ENCODE results near the gene COL21A1.

Gene COL21A1

DNA sequence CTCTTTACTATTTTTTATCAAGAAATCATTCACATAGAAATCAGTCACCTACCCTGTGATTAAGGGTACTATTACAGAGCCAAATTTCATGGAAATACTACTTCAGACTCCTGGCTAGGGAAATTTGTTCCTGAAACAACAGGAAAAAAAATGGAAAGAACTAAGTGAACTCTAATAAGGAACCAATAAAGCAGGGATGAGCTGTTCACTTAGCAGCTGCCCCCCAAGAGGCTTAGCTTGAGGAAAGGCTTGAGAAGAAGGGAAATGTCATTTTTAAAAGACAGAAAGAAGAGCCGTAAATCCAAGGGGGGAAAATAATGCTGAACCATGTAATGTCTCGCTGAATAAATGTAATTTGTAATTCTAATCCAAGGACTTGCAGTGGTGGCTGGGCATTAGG, 88.8 kb downstream of the COL21A1 start:
- no peak for TF ChIP-seq JUND (IDR thresholded peaks at IDR 0.05; ENCODE audit: low read depth)
- no peak for DNase-seq (ENCODE audit: low read depth in 1 of 2, low spot score in 1 of 2)
- in situ Hi-C loops (cut with HindIII; ENCODE audit: low pct_unique_long_range_greater_than_20kb, low sequenced_read_pairs): no loop called here

DNA sequence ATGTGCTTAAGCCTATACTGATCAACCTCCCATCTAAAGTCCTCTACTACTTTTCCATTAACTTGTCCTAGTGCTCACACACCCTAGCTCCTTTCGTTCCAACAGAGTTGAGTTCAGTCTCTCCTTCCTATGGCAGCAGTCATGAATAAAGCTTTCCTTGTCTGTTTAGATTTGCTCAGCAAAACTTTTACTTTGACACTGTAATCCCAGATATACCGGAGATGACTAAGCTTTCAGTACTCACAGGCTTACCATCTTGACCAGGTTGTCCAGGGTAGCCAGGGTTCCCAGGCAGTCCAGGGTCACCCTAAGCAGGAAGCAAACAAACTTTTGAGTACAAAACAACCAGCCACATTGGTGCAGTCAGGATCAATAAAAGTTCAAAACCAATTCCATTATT, 90.7 kb downstream of the COL21A1 start:
- in situ Hi-C loops (cut with HindIII; ENCODE audit: low pct_unique_long_range_greater_than_20kb, low sequenced_read_pairs): no loop called here
- TF ChIP-seq JUND (IDR thresholded peaks at IDR 0.05; ENCODE audit: low read depth): no peak
- DNase-seq (ENCODE audit: low read depth in 1 of 2, low spot score in 1 of 2): no peak

DNA sequence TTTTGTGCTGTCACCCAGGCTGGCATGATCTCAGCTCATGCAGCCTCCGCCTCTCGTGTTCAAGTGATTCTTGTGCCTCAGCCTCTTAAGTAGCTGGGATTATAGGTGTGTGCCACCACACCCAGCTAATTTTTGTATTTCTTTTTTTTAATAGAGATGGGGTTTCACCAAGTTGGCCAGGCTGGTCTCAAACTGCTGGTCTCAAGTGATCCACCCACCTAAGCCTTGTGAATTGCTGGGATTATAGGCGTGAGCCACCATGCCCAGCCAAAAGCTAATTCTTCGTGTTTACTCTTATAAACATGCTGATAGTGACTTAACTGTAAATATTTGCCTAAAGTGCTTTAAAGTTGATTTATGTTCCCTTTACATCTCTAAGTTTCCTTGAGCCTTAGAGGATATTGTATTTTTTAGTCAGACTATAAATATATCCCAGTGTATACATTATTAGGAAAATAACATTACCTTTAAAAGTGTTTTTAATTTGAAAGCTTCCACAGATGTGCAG, 91.7 kb downstream of the COL21A1 start:
- in situ Hi-C loops (cut with HindIII; ENCODE audit: low pct_unique_long_range_greater_than_20kb, low sequenced_read_pairs): no loop called here
- no peak for TF ChIP-seq JUND (IDR thresholded peaks at IDR 0.05; ENCODE audit: low read depth)
- DNase-seq (ENCODE audit: low read depth in 1 of 2, low spot score in 1 of 2): no peak

GRCh38 chr6:56154076-56154475, 93.3 kb downstream of the COL21A1 start:
- no peak for TF ChIP-seq JUND (IDR thresholded peaks at IDR 0.05; ENCODE audit: low read depth)
- in situ Hi-C loops (cut with HindIII; ENCODE audit: low pct_unique_long_range_greater_than_20kb, low sequenced_read_pairs): no loop called here

DNA sequence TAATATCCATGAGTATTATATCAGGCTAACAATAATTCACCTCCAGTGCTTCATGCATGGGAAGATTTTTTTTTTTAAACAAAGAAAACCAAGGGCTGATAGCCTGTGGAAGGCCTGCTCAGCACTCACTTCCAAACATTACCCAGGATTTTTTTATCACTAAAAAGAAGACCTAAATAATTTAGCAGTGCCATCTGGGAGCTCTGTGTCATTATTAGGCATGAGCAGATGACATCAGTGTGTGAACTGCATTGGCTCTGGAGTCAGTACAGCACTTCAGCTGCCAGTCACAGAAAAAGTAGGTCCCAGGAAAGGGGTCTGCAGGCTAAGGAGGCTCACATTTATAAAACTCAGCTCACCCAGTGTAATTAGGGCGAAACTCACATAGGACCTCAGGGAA, 94.8 kb downstream of the COL21A1 start:
- no peak for TF ChIP-seq JUND (IDR thresholded peaks at IDR 0.05; ENCODE audit: low read depth)
- no peak for DNase-seq (ENCODE audit: low read depth in 1 of 2, low spot score in 1 of 2)
- in situ Hi-C loops (cut with HindIII; ENCODE audit: low pct_unique_long_range_greater_than_20kb, low sequenced_read_pairs): no loop called here

More at GRCh38 chr6:56154076-56154475, 93.3 kb downstream of the COL21A1 start:
- no peak for DNase-seq (ENCODE audit: low read depth in 1 of 2, low spot score in 1 of 2)

DNA sequence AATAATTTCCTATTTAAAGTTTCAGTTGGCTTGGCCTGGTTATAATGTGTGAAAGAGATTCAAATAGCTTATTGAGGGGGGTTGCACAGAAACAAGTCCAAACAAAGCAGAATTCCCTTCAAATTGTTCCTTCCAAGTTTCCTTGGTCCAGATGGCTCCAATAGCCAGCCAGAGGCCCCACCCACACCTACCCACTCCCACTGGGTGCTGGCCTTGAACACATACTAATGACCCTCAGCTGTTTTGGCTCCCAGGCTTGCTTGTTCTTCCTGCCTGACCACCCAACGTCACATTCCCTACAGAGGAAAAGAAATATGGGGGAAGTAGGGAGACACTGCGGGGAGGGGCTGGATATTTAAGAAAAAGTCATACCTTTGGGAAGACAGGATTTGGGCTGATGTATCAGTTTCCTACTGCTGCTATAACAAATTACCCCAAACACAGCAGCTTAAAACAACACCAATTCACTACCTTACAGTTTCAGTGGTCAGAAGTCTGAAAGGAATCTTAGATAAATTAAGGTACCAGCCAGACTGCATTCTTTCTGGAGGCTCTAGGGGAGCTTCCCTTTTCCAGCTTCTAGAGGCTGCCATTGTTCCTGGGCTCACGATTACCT, 95.7 kb downstream of the COL21A1 start:
- in situ Hi-C loops (cut with HindIII; ENCODE audit: low pct_unique_long_range_greater_than_20kb, low sequenced_read_pairs): no loop called here
- DNase-seq (ENCODE audit: low read depth in 1 of 2, low spot score in 1 of 2): no peak
- TF ChIP-seq JUND (IDR thresholded peaks at IDR 0.05; ENCODE audit: low read depth): no peak

DNA sequence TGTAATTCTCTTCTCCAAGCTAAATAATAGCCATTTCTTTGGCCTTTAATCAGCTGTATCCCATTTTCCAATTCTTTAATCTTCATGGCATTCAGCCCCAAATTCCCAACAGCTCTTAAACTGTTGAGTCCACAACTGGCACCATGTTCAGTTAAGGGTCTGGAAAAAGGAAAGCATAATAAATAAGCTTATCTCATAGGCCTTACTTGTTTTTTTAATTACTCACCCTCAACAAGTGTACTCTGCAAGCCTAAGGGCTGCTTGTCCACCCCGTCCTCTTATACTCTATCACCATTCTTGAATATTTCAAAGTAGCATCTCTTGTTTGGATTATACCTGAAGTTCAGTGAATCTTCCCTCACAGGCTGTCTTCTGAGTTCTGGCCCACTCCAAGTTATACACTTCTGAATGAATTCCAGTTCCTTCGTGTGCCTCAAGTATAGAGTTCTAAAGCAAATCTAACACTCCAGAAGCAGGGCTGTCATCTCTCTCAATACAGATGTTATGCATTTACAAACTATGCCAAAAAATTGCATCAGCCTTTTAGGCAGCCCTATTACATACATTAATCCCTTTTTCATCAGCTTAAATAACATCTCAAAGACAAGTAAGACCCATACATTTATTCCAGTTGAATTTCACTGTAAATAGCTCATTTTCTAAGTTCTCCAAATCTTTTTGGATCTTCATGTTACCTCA, 98.7 kb downstream of the COL21A1 start:
- in situ Hi-C loops (cut with HindIII; ENCODE audit: low pct_unique_long_range_greater_than_20kb, low sequenced_read_pairs): no loop called here
- TF ChIP-seq JUND (IDR thresholded peaks at IDR 0.05; ENCODE audit: low read depth): no peak
- DNase-seq (ENCODE audit: low read depth in 1 of 2, low spot score in 1 of 2): no peak

DNA sequence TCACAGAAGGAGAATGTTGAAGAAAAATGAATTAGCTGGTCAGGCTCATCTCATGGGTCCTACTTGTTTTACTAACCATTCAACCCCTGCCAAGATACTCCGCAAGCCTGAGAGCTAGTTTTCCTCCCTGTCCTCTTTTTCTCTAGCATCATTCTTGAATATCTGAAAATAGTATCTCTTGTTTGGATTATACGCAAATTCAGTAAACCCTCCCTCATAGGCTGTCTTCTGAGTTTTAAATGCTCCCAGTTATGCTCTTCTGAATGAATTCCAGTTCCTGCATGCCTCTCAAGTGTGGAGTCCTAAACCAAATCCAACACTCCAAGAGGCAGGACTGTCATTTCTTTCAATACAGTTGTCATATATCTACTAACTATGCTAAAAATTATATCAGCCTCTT, 99.6 kb downstream of the COL21A1 start:
- TF ChIP-seq JUND (IDR thresholded peaks at IDR 0.05; ENCODE audit: low read depth): no peak
- in situ Hi-C loops (cut with HindIII; ENCODE audit: low pct_unique_long_range_greater_than_20kb, low sequenced_read_pairs): no loop called here
- DNase-seq (ENCODE audit: low read depth in 1 of 2, low spot score in 1 of 2): no peak

- TF ChIP-seq JUND (IDR thresholded peaks at IDR 0.05; ENCODE audit: low read depth): no peak
- in situ Hi-C loops (cut with HindIII; ENCODE audit: low pct_unique_long_range_greater_than_20kb, low sequenced_read_pairs): no loop called here
- DNase-seq (ENCODE audit: low read depth in 1 of 2, low spot score in 1 of 2): no peak
These were observed 101.3 kb downstream of the COL21A1 start for GRCh38 chr6:56146086-56146485.

- in situ Hi-C loops (cut with HindIII; ENCODE audit: low pct_unique_long_range_greater_than_20kb, low sequenced_read_pairs): no loop called here
- TF ChIP-seq JUND (IDR thresholded peaks at IDR 0.05; ENCODE audit: low read depth): no peak
These were observed 101.8 kb downstream of the COL21A1 start for GRCh38 chr6:56145616-56146015.

GRCh38 chr6:56144538-56145324, 102.6 kb downstream of the COL21A1 start:
- TF ChIP-seq JUND (IDR thresholded peaks at IDR 0.05; ENCODE audit: low read depth): no peak
- in situ Hi-C loops (cut with HindIII; ENCODE audit: low pct_unique_long_range_greater_than_20kb, low sequenced_read_pairs): no loop called here
- no peak for DNase-seq (ENCODE audit: low read depth in 1 of 2, low spot score in 1 of 2)

More at GRCh38 chr6:56145616-56146015, 101.8 kb downstream of the COL21A1 start:
- DNase-seq (ENCODE audit: low read depth in 1 of 2, low spot score in 1 of 2): no peak

DNA sequence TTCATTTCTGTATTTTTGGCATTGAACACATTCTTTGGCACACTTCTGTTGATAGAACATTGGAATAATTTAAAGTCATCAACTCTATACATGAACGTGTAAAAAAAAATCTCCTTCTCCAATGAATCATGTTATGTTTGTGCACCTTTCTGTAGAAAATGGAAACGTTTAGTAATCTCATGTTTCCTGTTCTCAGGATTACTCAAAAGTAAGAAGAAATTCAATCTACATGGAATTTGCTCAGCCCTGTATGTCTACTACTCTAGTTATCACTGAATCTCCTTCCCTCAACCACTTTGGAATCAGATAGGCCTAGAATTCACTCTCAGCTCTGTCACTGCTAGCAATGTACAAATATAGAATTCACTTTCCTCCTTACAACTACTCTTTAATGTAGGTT, 103.6 kb downstream of the COL21A1 start:
- TF ChIP-seq JUND (IDR thresholded peaks at IDR 0.05; ENCODE audit: low read depth): no peak
- in situ Hi-C loops (cut with HindIII; ENCODE audit: low pct_unique_long_range_greater_than_20kb, low sequenced_read_pairs): no loop called here
- DNase-seq (ENCODE audit: low read depth in 1 of 2, low spot score in 1 of 2): no peak

DNA sequence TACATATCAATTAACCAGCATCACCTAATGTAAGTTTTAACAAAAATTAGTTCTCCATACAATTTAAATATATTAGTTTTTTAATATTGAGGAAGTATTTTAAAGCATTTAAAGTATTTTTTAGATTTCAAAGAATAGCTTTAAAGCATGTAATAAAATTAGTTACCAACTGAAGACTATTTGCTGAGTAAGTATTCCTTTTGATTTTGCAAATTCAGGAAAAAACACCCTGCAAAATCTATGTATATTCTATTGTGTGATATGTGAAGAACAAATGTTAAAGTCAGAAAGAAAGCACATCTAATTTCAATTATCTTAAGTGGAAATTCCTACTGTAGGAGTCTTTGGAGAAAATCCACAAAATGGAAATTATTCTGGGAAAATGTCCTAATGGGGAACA, 107.3 kb downstream of the COL21A1 start:
- no peak for DNase-seq (ENCODE audit: low read depth in 1 of 2, low spot score in 1 of 2)
- in situ Hi-C loops (cut with HindIII; ENCODE audit: low pct_unique_long_range_greater_than_20kb, low sequenced_read_pairs): no loop called here
- no peak for TF ChIP-seq JUND (IDR thresholded peaks at IDR 0.05; ENCODE audit: low read depth)

All from T47D (cell line).